HL-60 (cell line): ENCODE results near the gene TCP1.

ENCODE experiments used
- CTCF ChIP-seq: IDR thresholded peaks from one replicate; pipeline ENCODE4 v1.5.1; 2011; ENCODE audit warnings: low read length, control low read depth, inconsistent platforms; ENCODE audit not compliant: insufficient read depth
- POLR2AphosphoS5 ChIP-seq: IDR thresholded peaks from 2 replicates; pipeline ENCODE4 v1.6.1; 2012; ENCODE audit warnings: low read depth
- REST ChIP-seq: IDR thresholded peaks from 2 replicates; pipeline ENCODE4 v1.6.1; 2012; ENCODE audit warnings: low read depth; ENCODE audit not compliant: insufficient replicate concordance
- SPI1 ChIP-seq: IDR thresholded peaks from 2 replicates; pipeline ENCODE4 v1.6.1; 2012; ENCODE audit warnings: low read depth, mild to moderate bottlenecking, borderline replicate concordance

GRCh38 chr6:159831373-159831679 lies 41.9 kb upstream of the TCP1 start:
- TF ChIP-seq CTCF (no peak), POLR2AphosphoS5 (no peak), SPI1 (no peak), REST (no peak)
